Common myeloid progenitor, CD34-positive (primary cell): ENCODE results near the gene SEC14L2.
"Not testable (repeated sequence)": the region's sequence is repeated elsewhere in the genome, so short reads cannot be mapped to it uniquely, and the experiment has no call there.

Experiments
- CTCF ChIA-PET: fragments of 350-600 bp; sonication (Branson Sonifier 250); formaldehyde crosslinking; loops from one replicate; lab custom pipeline; 2021; ENCODE audit warnings: antibody characterized with exemption; lab: Charles Lee
- POLR2A ChIA-PET: fragments of 350-600 bp; sonication (Branson Sonifier 250); formaldehyde crosslinking; loops from one replicate; lab custom pipeline; 2021; ENCODE audit warnings: antibody characterized with exemption; lab: Charles Lee
- DNase-seq, 3 donors: peaks; one replicate each; pipeline versions ENCODE4 v3.0.0 to v3.0.0-alpha.2; 2013
- H3K27ac ChIP-seq, 2 experiments: 1 replicate in 1 of 2; 2 replicates in 1 of 2; pipeline ENCODE4 v1.7.0; 2013; ENCODE audit warnings: inconsistent platforms in 2 of 2, low read length in 2 of 2, mild to moderate bottlenecking in 2 of 2, low read depth in 1 of 2, moderate library complexity in 1 of 2; ENCODE audit not compliant: severe bottlenecking in 2 of 2, insufficient read depth in 1 of 2, poor library complexity in 1 of 2
- H3K27me3 ChIP-seq, 5 experiments: replicated peaks in 2 of 5; 1 replicate in 3 of 5; 2 replicates in 2 of 5; pipeline versions ENCODE4 v1.6.1 to v1.7.0; 2013; ENCODE audit warnings: low read length in 4 of 5, mild to moderate bottlenecking in 2 of 5, moderate library complexity in 2 of 5, inconsistent platforms in 1 of 5; ENCODE audit not compliant: insufficient read depth in 5 of 5, control insufficient read depth in 4 of 5
- H3K36me3 ChIP-seq, 4 experiments: 1 replicate in 2 of 4; 2 replicates in 2 of 4; pipeline versions ENCODE4 v1.6.1 to v1.7.0; 2013; ENCODE audit warnings: low read length in 3 of 4, control low read depth in 1 of 4, mild to moderate bottlenecking in 1 of 4; ENCODE audit not compliant: control insufficient read depth in 4 of 4, insufficient read depth in 4 of 4
- H3K4me1 ChIP-seq, 4 experiments: 1 replicate in 3 of 4; 2 replicates in 1 of 4; pipeline versions ENCODE4 v1.6.1 to v1.7.1; 2013; ENCODE audit warnings: low read length in 3 of 4, mild to moderate bottlenecking in 3 of 4, control low read depth in 1 of 4, inconsistent platforms in 1 of 4, moderate library complexity in 1 of 4; ENCODE audit not compliant: control insufficient read depth in 4 of 4, insufficient read depth in 4 of 4; ENCODE audit errors: control extremely low read depth in 1 of 4
- H3K4me3 ChIP-seq, 7 experiments: 1 replicate in 4 of 7; 2 replicates in 3 of 7; pipeline versions ENCODE4 v1.5.1 to v1.7.0; 2013; ENCODE audit warnings: mild to moderate bottlenecking in 7 of 7, low read length in 6 of 7, moderate library complexity in 6 of 7, inconsistent platforms in 2 of 7, low read depth in 2 of 7, control low read depth in 1 of 7; ENCODE audit not compliant: insufficient read depth in 4 of 7, control insufficient read depth in 1 of 7; ENCODE audit errors: extremely low read depth in 1 of 7
- H3K9me3 ChIP-seq, 5 experiments: 1 replicate in 4 of 5; 2 replicates in 1 of 5; pipeline versions ENCODE4 v1.6.1 to v1.7.1; 2013; ENCODE audit warnings: low read length in 4 of 5, mild to moderate bottlenecking in 2 of 5, inconsistent platforms in 1 of 5, low read depth in 1 of 5, moderate library complexity in 1 of 5; ENCODE audit not compliant: control insufficient read depth in 4 of 5, insufficient read depth in 2 of 5; ENCODE audit errors: control extremely low read depth in 1 of 5
- WGBS: methylation state at CpG from one replicate; pipeline ENCODE4 v1.1.5; 2013; ENCODE audit not compliant: insufficient coverage; 5-methylcytosine and 5-hydroxymethylcytosine counted together

The SEC14L2 gene

DNA sequence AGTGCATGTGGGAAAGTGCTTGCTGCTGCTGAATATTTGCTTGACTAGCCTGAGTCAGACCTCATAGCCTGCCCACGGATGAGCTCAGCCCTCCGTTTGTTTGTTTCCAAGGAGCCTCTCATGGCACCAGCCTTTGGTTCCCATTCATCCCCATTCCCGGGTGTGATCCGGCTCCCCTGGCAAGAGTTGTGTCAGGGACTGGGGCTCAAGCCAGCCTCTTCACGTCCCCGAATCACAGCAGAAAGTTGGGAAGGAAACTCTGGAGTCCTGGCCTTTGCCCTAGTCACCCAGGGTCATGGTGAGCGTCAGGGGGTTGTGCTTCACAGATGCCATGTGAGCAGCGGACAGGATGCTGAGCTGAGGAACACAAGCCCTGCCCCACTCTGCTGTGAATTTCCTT is 61.2 kb downstream of the SEC14L2 start:
- 90% methylated on average over 8 of the region's 8 CpGs for WGBS
- CTCF ChIA-PET, result interaction anchor here (0.7 to 3.5 kb wide), 2 partner anchors 12 to 27 kb away, joined by 3 to 15 read pairs; no protein-coding TSS in a partner anchor
- no peak overlapping the region for H3K27ac ChIP-seq

DNA sequence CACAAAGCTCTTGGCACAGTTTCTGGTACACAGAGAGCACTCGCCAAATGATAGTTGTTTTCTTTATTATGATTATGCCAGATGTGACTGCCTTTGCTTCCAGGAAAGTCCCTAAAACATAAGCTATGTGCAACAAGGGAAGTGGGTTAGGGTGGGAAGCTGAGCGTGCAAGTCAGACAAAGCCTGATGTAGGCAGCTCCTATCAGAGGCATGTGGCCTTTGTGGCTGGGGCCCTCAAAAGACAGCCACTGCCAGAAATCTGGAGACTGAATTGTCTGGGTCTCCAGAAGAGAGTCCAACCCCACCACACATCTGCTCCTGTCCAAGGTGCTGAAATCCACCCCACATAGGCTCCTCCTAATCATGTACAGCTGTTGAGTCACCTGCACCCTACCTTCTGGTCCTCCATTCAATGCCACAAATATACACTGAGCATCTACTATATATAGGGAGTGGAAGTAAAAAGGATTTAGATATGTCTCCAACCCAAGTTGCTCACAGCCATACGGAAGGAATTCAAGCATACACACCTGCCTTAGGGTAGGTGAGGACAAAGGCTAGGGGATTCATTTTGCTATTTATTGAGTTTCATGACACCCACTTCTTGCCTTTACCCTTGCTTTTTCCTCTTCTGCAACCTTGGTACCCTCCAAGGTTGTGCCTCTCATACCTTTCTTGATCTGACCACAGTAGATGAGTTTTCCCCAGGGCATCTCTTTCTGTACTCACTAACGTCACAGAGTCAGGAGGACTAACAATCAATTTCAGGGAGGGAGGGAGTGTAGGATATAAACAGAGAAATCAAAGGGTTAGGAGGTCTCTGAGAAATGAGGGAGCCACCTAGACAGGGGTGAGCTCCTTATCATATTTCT is 62.6 kb downstream of the SEC14L2 start:
- peak in 2 of 3 donors; percentile 67 to 68 for DNase-seq
- ChIA-PET POLR2A (no interaction called here), CTCF (interaction anchor here (3.5 kb wide), 1 partner anchor 14 kb away, joined by 15 read pairs; no protein-coding TSS in a partner anchor)
- H3K9me3 ChIP-seq, result peaks cover 0 to 4% (median 0%) of the 10 kb centered on the region in 5 experiments
- H3K4me3 ChIP-seq, result no peak overlapping the region
- no peak overlapping the region for H3K27ac ChIP-seq
- H3K27me3 ChIP-seq, result no peaks in the 10 kb centered on the region
- H3K4me1 ChIP-seq, result no peaks in the 10 kb centered on the region
- H3K36me3 ChIP-seq, result no peaks in the 10 kb centered on the region
- 76% methylated on average over 3 of the region's 4 CpGs for WGBS

More for the DNA sequence above, 61.2 kb downstream of the SEC14L2 start:
- Histone ChIP-seq H3K4me3 (no peak overlapping the region), H3K4me1 (no peaks in the 10 kb centered on the region), H3K27me3 (peaks cover 0 to 4% (median 0%) of the 10 kb centered on the region in 5 experiments), H3K36me3 (no peaks in the 10 kb centered on the region), H3K9me3 (peaks cover 0 to 4% (median 0%) of the 10 kb centered on the region in 5 experiments)
- DNase-seq, result no peak
- POLR2A ChIA-PET, result no interaction called here

DNA sequence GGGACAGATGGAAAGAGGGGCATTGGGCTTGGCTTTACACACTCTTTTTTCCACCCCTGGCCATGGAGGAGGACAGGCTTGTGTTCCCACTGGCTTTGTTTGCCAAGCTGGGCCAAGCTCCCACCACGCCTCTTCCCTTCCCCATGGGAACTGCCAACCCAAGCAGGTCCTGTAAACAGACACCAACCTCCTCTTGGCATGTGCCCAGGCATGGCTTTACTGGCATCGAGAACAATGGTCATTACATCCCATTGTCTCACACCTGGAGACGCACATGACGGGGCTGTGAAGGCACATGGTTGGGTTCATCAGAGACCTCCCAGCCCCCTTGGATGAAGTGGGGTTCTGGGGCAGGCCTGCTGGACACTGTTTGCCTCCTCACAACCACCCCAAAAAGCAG is 63.3 kb downstream of the SEC14L2 start:
- POLR2A ChIA-PET, result no interaction called here

DNA sequence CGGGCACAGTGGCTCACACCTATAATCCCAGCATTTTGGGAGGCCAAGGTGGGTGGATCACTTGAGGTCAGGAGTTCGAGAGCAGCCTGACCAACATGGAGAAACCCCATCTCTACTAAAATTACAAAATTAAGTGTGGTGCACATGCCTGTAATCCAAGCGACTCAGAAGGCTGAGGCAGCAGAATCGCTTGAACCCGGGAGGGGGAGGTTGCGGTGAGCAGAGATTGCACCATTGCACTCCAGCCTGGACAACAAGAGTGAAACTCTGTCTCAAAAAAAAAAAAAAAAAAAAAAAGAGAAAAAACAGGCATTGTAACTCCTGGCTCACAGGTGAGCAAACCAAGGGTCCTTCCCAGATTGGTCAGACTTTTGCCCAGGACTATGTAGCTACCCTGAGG is 63.7 kb downstream of the SEC14L2 start:
- H3K9me3 ChIP-seq, H3K27me3 ChIP-seq, H3K4me1 ChIP-seq, H3K4me3 ChIP-seq, H3K27ac ChIP-seq, POLR2A ChIA-PET, H3K36me3 ChIP-seq, DNase-seq: not testable (repeated sequence)
- CTCF ChIA-PET, result interaction anchor here (3.5 kb wide), 1 partner anchor 15 kb away, joined by 15 read pairs; no protein-coding TSS in a partner anchor
- 100% methylated on average over 4 of the region's 6 CpGs for WGBS

More for the DNA sequence above, 63.3 kb downstream of the SEC14L2 start:
- DNase-seq, result no peak
- Histone ChIP-seq H3K4me3 (no peak overlapping the region), H3K27ac (no peak overlapping the region), H3K4me1 (no peaks in the 10 kb centered on the region), H3K36me3 (no peaks in the 10 kb centered on the region), H3K27me3 (no peaks in the 10 kb centered on the region), H3K9me3 (peaks cover 0 to 4% (median 0%) of the 10 kb centered on the region in 5 experiments)
- CTCF ChIA-PET, result interaction anchor here (3.5 kb wide), 1 partner anchor 14 kb away, joined by 15 read pairs; no protein-coding TSS in a partner anchor
- WGBS, result 100% methylated on average over 1 of the region's 4 CpGs

DNA sequence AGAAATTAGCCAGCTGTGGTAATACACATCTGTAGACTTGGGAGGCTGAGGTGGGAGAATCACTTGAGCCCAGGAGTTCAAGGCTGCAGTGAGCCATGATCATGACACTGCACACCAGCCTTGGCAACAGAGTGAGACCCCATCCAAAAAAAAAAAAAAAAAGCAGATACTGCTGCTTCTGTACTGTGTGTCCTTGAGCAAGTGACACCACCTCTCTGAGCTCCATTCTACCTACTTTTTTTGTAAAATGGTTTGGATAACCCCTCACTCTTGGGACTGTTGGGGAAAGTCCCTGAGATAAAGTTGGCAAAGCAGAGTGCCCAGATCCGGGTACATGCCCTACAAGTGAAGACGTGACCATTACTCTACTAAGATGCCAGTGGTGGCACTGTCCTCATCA is 72.3 kb downstream of the SEC14L2 start:
- Histone ChIP-seq H3K4me3 (no peak overlapping the region), H3K9me3 (no peaks in the 10 kb centered on the region), H3K27me3 (peaks cover 0 to 16% (median 2%) of the 10 kb centered on the region in 5 experiments), H3K4me1 (no peaks in the 10 kb centered on the region), H3K36me3 (no peaks in the 10 kb centered on the region), H3K27ac (no peak overlapping the region)
- ChIA-PET CTCF (no interaction called here), POLR2A (no interaction called here)
- no peak for DNase-seq
- 0% methylated on average over 1 of the region's 2 CpGs for WGBS

DNA sequence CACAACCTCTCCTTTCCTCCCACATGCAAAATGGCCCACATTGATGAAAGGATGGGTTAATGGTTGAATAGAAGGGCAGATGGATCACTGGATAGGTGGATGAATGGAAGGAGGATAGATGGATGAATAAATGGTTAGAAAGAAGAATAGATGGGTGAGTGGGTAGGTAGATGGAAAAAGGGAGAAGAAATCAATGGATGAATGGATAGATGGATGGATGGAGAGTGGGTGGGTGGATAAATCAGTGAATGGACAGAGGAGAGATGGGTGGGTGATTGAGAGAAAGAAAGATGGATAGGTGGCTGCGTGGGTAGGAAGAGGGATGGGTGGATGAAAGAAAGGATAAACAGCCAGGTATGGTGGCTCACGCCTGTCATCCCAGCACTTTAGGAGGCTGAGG is 73.8 kb downstream of the SEC14L2 start:
- no peaks in the 10 kb centered on the region for H3K36me3 ChIP-seq
- 100% methylated on average over 1 of the region's 2 CpGs for WGBS
- H3K27ac ChIP-seq, result no peak overlapping the region
- H3K9me3 ChIP-seq, result no peaks in the 10 kb centered on the region
- ChIA-PET POLR2A (no interaction called here), CTCF (interaction anchor here (1.0 kb wide), 1 partner anchor 58 kb away, joined by 3 read pairs; no protein-coding TSS in a partner anchor)
- H3K27me3 ChIP-seq, result peaks cover 0 to 16% (median 2%) of the 10 kb centered on the region in 5 experiments
- no peaks in the 10 kb centered on the region for H3K4me1 ChIP-seq
- H3K4me3 ChIP-seq, result no peak overlapping the region
- no peak for DNase-seq
